Keratinocyte (primary cell): ENCODE data around the gene ADAM22. TPM values are rescaled to one million over a fixed set of nuclear protein-coding genes. Genes with fewer than 3 reads are reported as not detected.
A peak's percentile ranks its signal among the peaks of the same experiment; 100 is the strongest.

Experiments
- DNase-seq: peaks from one replicate; pipeline ENCODE4 v3.0.0-alpha.2; 2011; ENCODE audit warnings: low read depth, missing footprints, low spot score
- FAIRE-seq: peaks from 2 replicates; lab custom pipeline; 2011; peaks lifted over from hg19 to GRCh38; lab: Jason Lieb, UNC
- H2AFZ ChIP-seq: 2 replicates; pipeline ENCODE4 v1.6.0; 2012; ENCODE audit warnings: low read length, control low read depth, inconsistent platforms; ENCODE audit not compliant: control insufficient read depth
- H3K27ac ChIP-seq: 2 replicates; pipeline ENCODE4 v1.5.1; 2011; ENCODE audit warnings: low read length; ENCODE audit not compliant: control insufficient read depth, insufficient read depth
- H3K27me3 ChIP-seq: 3 replicates; pipeline ENCODE4 v1.6.0; 2011; ENCODE audit warnings: low read length; ENCODE audit not compliant: control insufficient read depth, insufficient read depth; ENCODE audit errors: extremely low read depth
- H3K36me3 ChIP-seq, 2 experiments: 2 replicates in 1 of 2; 3 replicates in 1 of 2; pipeline ENCODE4 v1.5.1; 2011; ENCODE audit warnings: low read length in 2 of 2, mild to moderate bottlenecking in 1 of 2; ENCODE audit not compliant: control insufficient read depth in 2 of 2, insufficient read depth in 2 of 2; ENCODE audit errors: extremely low read depth in 1 of 2
- H3K4me1 ChIP-seq: 3 replicates; pipeline ENCODE4 v1.5.1; 2011; ENCODE audit warnings: low read length; ENCODE audit not compliant: control insufficient read depth, insufficient read depth; ENCODE audit errors: extremely low read depth
- H3K4me2 ChIP-seq: 3 replicates; pipeline ENCODE4 v1.6.0; 2011; ENCODE audit warnings: low read depth, low read length; ENCODE audit not compliant: control insufficient read depth, insufficient read depth; ENCODE audit errors: extremely low read depth
- H3K4me3 ChIP-seq, 3 experiments: fragments of 200-600 bp in 1 of 3; sonication (generic) in 1 of 3; 2 replicates in 2 of 3; 3 replicates in 1 of 3; pipeline ENCODE4 v1.5.1; 2011 to 2016; ENCODE audit warnings: low read length in 3 of 3, mild to moderate bottlenecking in 3 of 3, control low read depth in 2 of 3, inconsistent platforms in 1 of 3, low read depth in 1 of 3, mixed read lengths in 1 of 3, mixed run types in 1 of 3, moderate library complexity in 1 of 3; ENCODE audit not compliant: control insufficient read depth in 2 of 3, insufficient read depth in 2 of 3; ENCODE audit errors: extremely low read depth in 1 of 3
- H3K79me2 ChIP-seq: 2 replicates; pipeline ENCODE4 v1.6.0; 2012; ENCODE audit warnings: low read length; ENCODE audit not compliant: control insufficient read depth, insufficient read depth
- H3K9ac ChIP-seq: 3 replicates; pipeline ENCODE4 v1.6.0; 2011; ENCODE audit warnings: low read length; ENCODE audit not compliant: control insufficient read depth, insufficient read depth; ENCODE audit errors: extremely low read depth
- H3K9me1 ChIP-seq: 3 replicates; pipeline ENCODE4 v1.6.0; 2011; ENCODE audit warnings: low read length; ENCODE audit not compliant: control insufficient read depth, insufficient read depth; ENCODE audit errors: extremely low read depth
- H3K9me3 ChIP-seq: 2 replicates; pipeline ENCODE4 v1.5.1; 2012; ENCODE audit warnings: low read depth, low read length; ENCODE audit not compliant: control insufficient read depth
- H4K20me1 ChIP-seq: 3 replicates; pipeline ENCODE4 v1.6.0; 2011; ENCODE audit warnings: low read length; ENCODE audit not compliant: control insufficient read depth, insufficient read depth; ENCODE audit errors: extremely low read depth
- CTCF ChIP-seq, 3 experiments: IDR thresholded peaks in 1 of 3; conservative IDR thresholded peaks in 1 of 3; optimal IDR thresholded peaks in 1 of 3; 2 replicates in 2 of 3; 3 replicates in 1 of 3; pipeline versions ENCODE3 to v1.5.1; 2011; ENCODE audit warnings: low read length in 3 of 3, mild to moderate bottlenecking in 3 of 3, moderate library complexity in 2 of 3, control low read depth in 1 of 3, inconsistent platforms in 1 of 3; ENCODE audit not compliant: insufficient read depth in 2 of 3; ENCODE audit errors: extremely low read depth in 1 of 3
- EZH2 ChIP-seq: IDR thresholded peaks from one replicate; pipeline ENCODE4 v1.6.1; 2012; ENCODE audit warnings: inconsistent platforms, mild to moderate bottlenecking, low read length, moderate library complexity
- dilution Hi-C: fragments of 300-500 bp; cut with MboI; formaldehyde crosslinking; loops from one replicate; pipeline ENCODE4 v1.7.0; 2020; ENCODE audit warnings: low sequenced_read_pairs; ENCODE audit not compliant: extremely low pct_ligation_motif_present
- polyA plus RNA-seq, 5 experiments: library from polyadenylated mRNA; depleted of rRNA in 3 of 5; stranded (reverse) in 3 of 5; stranded (forward) in 1 of 5; unstranded in 1 of 5; fragments of >200 nt; gene quantifications; 1 replicate in 1 of 5; 2 replicates in 3 of 5; 3 replicates in 1 of 5; pipeline versions ENCODE4 v1.2.1 to v1.2.3, GENCODE V29; 2011 to 2012; ENCODE audit warnings: missing spikeins in 2 of 5, low read depth in 1 of 5, low replicate concordance in 1 of 5

The ADAM22 gene
- polyA plus RNA-seq, 1 donor (not counting 4 experiments of a cell fraction or from before 2014, with no cell fraction given): 0.07 TPM

- Histone ChIP-seq H3K4me3 (no peak overlapping the region), H3K9me3 (no peaks in the 10 kb centered on the region), H3K9ac (no peak overlapping the region), H3K4me2 (no peak overlapping the region), H3K79me2 (no peaks in the 10 kb centered on the region), H3K4me1 (no peaks in the 10 kb centered on the region), H3K27me3 (no peaks in the 10 kb centered on the region), H4K20me1 (no peaks in the 10 kb centered on the region), H3K27ac (no peak overlapping the region), H3K9me1 (no peaks in the 10 kb centered on the region), H3K36me3 (no peaks in the 10 kb centered on the region), H2AFZ (no peak overlapping the region)
- FAIRE-seq: peak; percentile 52
- dilution Hi-C loops: no loop called here
- DNase-seq: no peak
- TF ChIP-seq EZH2 (no peak), CTCF (optimal IDR thresholded peaks at IDR 0.05 in 1 of 3, IDR thresholded peaks at IDR 0.05 in 1 of 3, conservative IDR thresholded peaks at IDR 0.05 in 1 of 3; ENCODE audit: extremely low read depth in 1 of 3, insufficient read depth in 2 of 3, low read length in 3 of 3) (peak in 2 of 3 experiments; percentile 35 to 38)
Measured at GRCh38 chr7:88169717-88170320, 235.8 kb downstream of the ADAM22 start.

- no peaks in the 10 kb centered on the region for H3K9me1 ChIP-seq
- dilution Hi-C loops: no loop called here
- no peak for FAIRE-seq
Measured at GRCh38 chr7:88172842-88173241, 238.8 kb downstream of the ADAM22 start.

More at GRCh38 chr7:88172842-88173241, 238.8 kb downstream of the ADAM22 start:
- Histone ChIP-seq H3K9ac (no peak overlapping the region), H3K4me2 (no peak overlapping the region), H3K27me3 (no peaks in the 10 kb centered on the region), H3K4me3 (no peak overlapping the region), H3K27ac (no peak overlapping the region), H3K79me2 (no peaks in the 10 kb centered on the region), H4K20me1 (no peaks in the 10 kb centered on the region), H3K4me1 (no peaks in the 10 kb centered on the region), H2AFZ (no peak overlapping the region), H3K9me3 (no peaks in the 10 kb centered on the region), H3K36me3 (no peaks in the 10 kb centered on the region)
- no peak for DNase-seq
- TF ChIP-seq CTCF (optimal IDR thresholded peaks at IDR 0.05 in 1 of 3, IDR thresholded peaks at IDR 0.05 in 1 of 3, conservative IDR thresholded peaks at IDR 0.05 in 1 of 3; ENCODE audit: extremely low read depth in 1 of 3, insufficient read depth in 2 of 3, low read length in 3 of 3): no peak
- no peak for TF ChIP-seq EZH2
